ENCODE results near the gene ADRA1B. TPM values are rescaled to one million over a fixed set of nuclear protein-coding genes. Genes with fewer than 3 reads are reported as not detected.

Gene ADRA1B
- total RNA-seq, 1 experiment from 2014 or later: not detected

GRCh38 chr5:159888860-159889259 lies 27.4 kb upstream of the ADRA1B start:
- no peaks in the 10 kb centered on the region for H4K20me1 ChIP-seq (ENCODE audit: control insufficient read depth, insufficient read depth, insufficient read length)
- no peaks in the 10 kb centered on the region for H3K79me2 ChIP-seq (ENCODE audit: insufficient read depth, low read length)
- no peak overlapping the region for H3K4me2 ChIP-seq (ENCODE audit: insufficient read depth, insufficient read length, low read length)
- no peaks in the 10 kb centered on the region for H3K79me1 ChIP-seq (ENCODE audit: insufficient read depth, low read depth, low read length, poor library complexity, severe bottlenecking)
- H2BK15ac ChIP-seq (ENCODE audit: low read depth, low read length): no peak overlapping the region
- no peaks in the 10 kb centered on the region for H3K9me3 ChIP-seq (ENCODE audit: control insufficient read depth, low read depth, low read length)
- no peak overlapping the region for H2BK120ac ChIP-seq (ENCODE audit: low read depth, low read length, poor library complexity, severe bottlenecking)
- H2BK12ac ChIP-seq (ENCODE audit: insufficient read length, low read depth, low read length): no peak overlapping the region
- H3K27me3 ChIP-seq (ENCODE audit: insufficient read depth, low read length): no peaks in the 10 kb centered on the region
- Mint-ChIP-seq H3K36me3 (ENCODE audit: insufficient read depth in 1 of 3, low read depth in 3 of 3) (no peaks in the 10 kb centered on the region), H3K9me3 (no peaks in the 10 kb centered on the region), H3K27me3 (ENCODE audit: low read depth) (no peaks in the 10 kb centered on the region), H3K27ac (no peak overlapping the region), H3K4me1 (peaks cover 8 to 10% of the 10 kb centered on the region in 2 experiments), H3K4me3 (no peak overlapping the region)
- no peak overlapping the region for H3T11ph ChIP-seq (ENCODE audit: low read length)
- H3K4me1 ChIP-seq (ENCODE audit: insufficient read depth, low read length): 0 out of 2 replicates have a peak, but pooled peaks cover 2% of the 10 kb centered on the region
- no CpG with 5 or more reads among the region's 5 CpGs for WGBS (ENCODE audit: extremely low coverage, insufficient read length, low lambda C conversion rate)
- H3K23me2 ChIP-seq (ENCODE audit: insufficient read length, low read depth, low read length, poor library complexity, severe bottlenecking): no peaks in the 10 kb centered on the region
- no peak overlapping the region for H2BK5ac ChIP-seq (ENCODE audit: insufficient read length, low read length)
- H4K91ac ChIP-seq (ENCODE audit: insufficient read length, low read depth, low read length): no peak overlapping the region
- H3K9ac ChIP-seq (ENCODE audit: extremely low read depth, insufficient read length, low read length): no peak overlapping the region
- no peak overlapping the region for H2BK20ac ChIP-seq (ENCODE audit: low read depth, low read length, poor library complexity, severe bottlenecking)
- no peak overlapping the region for H3K23ac ChIP-seq (ENCODE audit: insufficient read length, low read depth, low read length)
- H2AK5ac ChIP-seq (ENCODE audit: insufficient read length, low read length): no peak overlapping the region
- no peak overlapping the region for H2AFZ ChIP-seq (ENCODE audit: low read length)
- H3K18ac ChIP-seq (ENCODE audit: insufficient read length, low read depth, low read length): no peak overlapping the region
- no peak overlapping the region for H4K8ac ChIP-seq (replicated peaks; ENCODE audit: insufficient read length, low read depth, low read length)
- no peak for TF ChIP-seq CTCF (conservative IDR thresholded peaks at IDR 0.05)
- no peak for DNase-seq
- no peak overlapping the region for H4K5ac ChIP-seq (ENCODE audit: insufficient read length, low read depth, low read length)
- no peak overlapping the region for H3K56ac ChIP-seq (ENCODE audit: insufficient read length, low read depth, low read length)
- no peak overlapping the region for H3K4ac ChIP-seq (ENCODE audit: low read depth, low read length)
- H3K27ac ChIP-seq (ENCODE audit: insufficient read length, low read depth, low read length): no peak overlapping the region
- H3K14ac ChIP-seq (ENCODE audit: insufficient read depth, low read length): no peak overlapping the region
